K562 (cell line): ENCODE data around the gene KRT26. TPM values are rescaled to one million over a fixed set of nuclear protein-coding genes. Genes with fewer than 3 reads are reported as not detected.
A peak's percentile ranks its signal among the peaks of the same experiment; 100 is the strongest.

Source experiments
- CREB3 ChIP-seq: fragments of 450-650 bp; conservative IDR thresholded peaks from 2 replicates; pipeline ENCODE4 v1.6.1; 2016; ENCODE audit warnings: missing genetic modification characterization, low read depth, mild to moderate bottlenecking, missing compliant biosample characterization, moderate library complexity
- ELF1 ChIP-seq: fragments of 200-800 bp; sonication (Bioruptor generic); IDR thresholded peaks from 2 replicates; pipeline ENCODE4 v1.6.1; 2016; ENCODE audit warnings: missing genetic modification characterization, missing compliant biosample characterization
- FOSL1 ChIP-seq: fragments of 200-800 bp; sonication (Bioruptor generic); conservative IDR thresholded peaks from 2 replicates; pipeline ENCODE4 v1.6.1; 2016; ENCODE audit warnings: missing genetic modification characterization, missing compliant biosample characterization
- FOXK1 ChIP-seq: sonication (generic); formaldehyde crosslinking; IDR thresholded peaks from 2 replicates; pipeline ENCODE4 v1.8.0; 2022; ENCODE audit warnings: missing genetic modification reagents, mild to moderate bottlenecking, borderline replicate concordance
- MBD2 ChIP-seq: sonication (generic); IDR thresholded peaks from 2 replicates; pipeline ENCODE4 v1.6.1; 2016; ENCODE audit warnings: low read depth, borderline replicate concordance
- PCBP1 ChIP-seq: fragments of 200-400 bp; formaldehyde crosslinking; IDR thresholded peaks from 2 replicates; pipeline ENCODE4 v1.6.1; 2018; ENCODE audit warnings: mild to moderate bottlenecking, low read depth, low read length; ENCODE audit not compliant: poor library complexity, severe bottlenecking
- PHF21A ChIP-seq: fragments of 450-650 bp; IDR thresholded peaks from 2 replicates; pipeline ENCODE4 v1.6.1; 2017; ENCODE audit warnings: low read depth, borderline replicate concordance
- RAD21 ChIP-seq, 2 experiments: fragments of 250-450 bp in 1 of 2; fragments of 450-650 bp in 1 of 2; sonication (Bioruptor Pico) in 1 of 2; formaldehyde crosslinking in 1 of 2; IDR thresholded peaks in 1 of 2; conservative IDR thresholded peaks in 1 of 2; 2 replicates each; pipeline versions ENCODE4 v1.4.0 to v1.8.0; 2020 to 2022; ENCODE audit warnings: mild to moderate bottlenecking in 2 of 2, moderate library complexity in 1 of 2
- TBP ChIP-seq: optimal IDR thresholded peaks from 2 replicates; pipeline ENCODE3; 2011; ENCODE audit warnings: low read depth, low read length, improper control_type of control experiment
- ZNF143 ChIP-seq: sonication (generic); formaldehyde crosslinking; IDR thresholded peaks from 2 replicates; pipeline ENCODE4 v1.9.0; 2022; ENCODE audit warnings: mild to moderate bottlenecking, missing genetic modification reagents
- ZNF347 ChIP-seq: fragments of 450-650 bp; formaldehyde crosslinking; IDR thresholded peaks from 2 replicates; pipeline ENCODE4 v1.4.0; 2020; ENCODE audit warnings: low read depth, mild to moderate bottlenecking, moderate library complexity
- ZNF41 ChIP-seq: fragments of 250-450 bp; sonication (Bioruptor Pico); conservative IDR thresholded peaks from 2 replicates; pipeline ENCODE4 v1.4.0; 2020; ENCODE audit warnings: mild to moderate bottlenecking
- ZNF696 ChIP-seq: fragments of 250-450 bp; sonication (Bioruptor Pico); conservative IDR thresholded peaks from 2 replicates; pipeline ENCODE4 v1.4.0; 2020; ENCODE audit warnings: mild to moderate bottlenecking, moderate library complexity
- ZSCAN29 ChIP-seq: fragments of 450-650 bp; IDR thresholded peaks from 2 replicates; pipeline ENCODE4 v1.6.1; 2017
- polyA plus RNA-seq, 8 experiments: library from polyadenylated mRNA; depleted of rRNA in 4 of 8; stranded (reverse) in 5 of 8; unstranded in 3 of 8; fragments of >200 nt; fragmentation: Nextera tagmentation in 2 of 8; fragmentation: Illumina TruSeq in 1 of 8; extraction: Ambion mirVana in 2 of 8; extraction: Trizol in 1 of 8; gene quantifications; 2 replicates each; pipeline versions ENCODE4 v1.2.1 to v1.2.3, GENCODE V29; 2011 to 2014; ENCODE audit warnings: inconsistent platforms in 1 of 8, missing spikeins in 1 of 8
- total RNA-seq, 7 experiments: library from RNA; depleted of rRNA in 6 of 7; stranded (reverse); fragments of >200 nt in 6 of 7; fragmentation: Illumina TruSeq in 2 of 7; extraction: Trizol in 2 of 7; gene quantifications; 2 replicates each; pipeline versions ENCODE4 v1.2.1 to v1.2.3, GENCODE V29; 2011 to 2021; ENCODE audit warnings: low replicate concordance in 1 of 7

Gene KRT26
- total and polyA plus RNA-seq, 9 of the 15 experiments (the other 6 are each of a cell fraction or from before 2014, with no cell fraction given), result not detected

GRCh38 chr17:40791787-40792436, 19.9 kb upstream of the KRT26 start (continued):
- TF ChIP-seq RAD21 (CRISPR knock-in tag; conservative IDR thresholded peaks at IDR 0.05 in 1 of 2, IDR thresholded peaks at IDR 0.05 in 1 of 2) (peak; percentile 54 to 80), ZNF347 (no peak), FOSL1 (tag) (no peak), ZNF696 (CRISPR knock-in tag) (no peak), CREB3 (tag) (no peak), TBP (no peak), MBD2 (no peak), FOXK1 (no peak), ZNF143 (CRISPR knock-in tag) (no peak), ELF1 (no peak), ZSCAN29 (peak; percentile 94), ZNF41 (CRISPR knock-in tag) (no peak), PHF21A (no peak), PCBP1 (no peak)
